Endothelial cell of umbilical vein (primary cell): ENCODE data around the gene ARHGAP22. TPM values are rescaled to one million over a fixed set of nuclear protein-coding genes. Genes with fewer than 3 reads are reported as not detected.

ENCODE experiments used
- BruUV-seq: library from RNA; stranded (reverse); fragments of 400-500 nt; replicated peaks from 2 replicates; lab custom pipeline; 2021; lab: Mats Ljungman, UMichigan
- CTCF ChIA-PET: fragments of 300-600, 350-600 bp; sonication (Branson Sonifier 250); formaldehyde crosslinking; loops from one replicate; lab custom pipeline; 2021; ENCODE audit warnings: antibody characterized with exemption, inconsistent platforms; lab: Charles Lee
- POLR2A ChIA-PET: fragments of 300-600, 350-600 bp; sonication (Branson Sonifier 250); formaldehyde crosslinking; loops from one replicate; lab custom pipeline; 2021; ENCODE audit warnings: antibody characterized with exemption, inconsistent platforms; lab: Charles Lee
- DNase-seq: peaks from one replicate; pipeline ENCODE4 v3.0.0-alpha.2; 2011; ENCODE audit warnings: low read depth, low spot score
- FAIRE-seq: peaks from 2 replicates; lab custom pipeline; 2011; peaks lifted over from hg19 to GRCh38; lab: Jason Lieb, UNC
- H2AFZ ChIP-seq: 2 replicates; pipeline ENCODE4 v1.6.0; 2012; ENCODE audit warnings: low read depth, low read length, control low read depth, inconsistent platforms
- H3K27ac ChIP-seq: 2 replicates; pipeline ENCODE4 v1.5.1; 2011; ENCODE audit warnings: low read depth, mild to moderate bottlenecking, control low read depth, low read length, moderate library complexity; ENCODE audit not compliant: insufficient read depth
- H3K27me3 ChIP-seq, 2 experiments: 2 replicates each; pipeline versions ENCODE4 v1.6.0 to v1.6.1; 2011; ENCODE audit warnings: low read length in 2 of 2, mixed read lengths in 1 of 2; ENCODE audit not compliant: control insufficient read depth in 2 of 2, insufficient read depth in 2 of 2
- H3K36me3 ChIP-seq, 2 experiments: 2 replicates in 1 of 2; 3 replicates in 1 of 2; pipeline ENCODE4 v1.5.1; 2011; ENCODE audit warnings: low read length in 2 of 2, mild to moderate bottlenecking in 1 of 2, moderate library complexity in 1 of 2; ENCODE audit not compliant: control insufficient read depth in 2 of 2, insufficient read depth in 2 of 2; ENCODE audit errors: extremely low read depth in 1 of 2
- H3K4me1 ChIP-seq: 3 replicates; pipeline ENCODE4 v1.5.1; 2011; ENCODE audit warnings: mild to moderate bottlenecking, low read length; ENCODE audit not compliant: control insufficient read depth, insufficient read depth; ENCODE audit errors: extremely low read depth
- H3K4me2 ChIP-seq: 2 replicates; pipeline ENCODE4 v1.6.1; 2011; ENCODE audit warnings: low read length, control low read depth, mixed read lengths; ENCODE audit not compliant: insufficient read depth
- H3K4me3 ChIP-seq, 3 experiments: fragments of 200-600 bp in 1 of 3; sonication (generic), shearing (Covaris generic) in 1 of 3; replicated peaks in 1 of 3; 2 replicates each; pipeline ENCODE4 v1.5.1; 2011 to 2016; ENCODE audit warnings: control low read depth in 3 of 3, low read length in 3 of 3, mild to moderate bottlenecking in 2 of 3, inconsistent platforms in 1 of 3, low read depth in 1 of 3, moderate library complexity in 1 of 3; ENCODE audit not compliant: insufficient read depth in 1 of 3
- H3K79me2 ChIP-seq: 2 replicates; pipeline ENCODE4 v1.6.0; 2012; ENCODE audit warnings: low read length, inconsistent platforms; ENCODE audit not compliant: control insufficient read depth, insufficient read depth
- H3K9ac ChIP-seq: replicated peaks from 2 replicates; pipeline ENCODE3; 2011; ENCODE audit warnings: low read length, control low read depth; ENCODE audit not compliant: insufficient read depth; ENCODE audit errors: extremely low read depth
- H3K9me1 ChIP-seq: replicated peaks from 3 replicates; pipeline ENCODE4 v1.6.0; 2011; ENCODE audit warnings: mild to moderate bottlenecking, low read length; ENCODE audit not compliant: control insufficient read depth, insufficient read depth; ENCODE audit errors: extremely low read depth
- H3K9me3 ChIP-seq: replicated peaks from 2 replicates; pipeline ENCODE4 v1.5.1; 2012; ENCODE audit warnings: low read length, inconsistent platforms; ENCODE audit not compliant: control insufficient read depth, insufficient read depth
- H4K20me1 ChIP-seq: replicated peaks from 2 replicates; pipeline ENCODE3; 2011; ENCODE audit warnings: mild to moderate bottlenecking, low read length; ENCODE audit not compliant: control insufficient read depth, insufficient read depth; ENCODE audit errors: extremely low read depth
- EZH2 ChIP-seq: IDR thresholded peaks from 2 replicates; pipeline ENCODE4 v1.6.1; 2012; ENCODE audit warnings: borderline replicate concordance, low read depth, mild to moderate bottlenecking, moderate library complexity, low read length, inconsistent platforms; ENCODE audit not compliant: severe bottlenecking
- FOS ChIP-seq: IDR thresholded peaks from 2 replicates; pipeline ENCODE4 v1.6.1; 2011; ENCODE audit warnings: mild to moderate bottlenecking, low read length, moderate library complexity, borderline replicate concordance; ENCODE audit not compliant: insufficient read depth
- GATA2 ChIP-seq: IDR thresholded peaks from 2 replicates; pipeline ENCODE4 v1.7.0; 2011; ENCODE audit warnings: low read depth, mild to moderate bottlenecking, moderate library complexity, mixed read lengths, low read length; ENCODE audit not compliant: insufficient read length, insufficient read depth
- JUN ChIP-seq: IDR thresholded peaks from 2 replicates; pipeline ENCODE4 v1.6.1; 2011; ENCODE audit warnings: borderline replicate concordance, low read depth; ENCODE audit not compliant: insufficient read length, insufficient read depth
- MYC ChIP-seq: IDR thresholded peaks from one replicate; pipeline ENCODE4 v1.6.1; 2011; ENCODE audit warnings: mild to moderate bottlenecking, low read depth, low read length
- POLR2A ChIP-seq: IDR thresholded peaks from 2 replicates; pipeline ENCODE4 v1.6.1; 2012; ENCODE audit warnings: low read depth, mild to moderate bottlenecking, control low read depth, low read length
- POLR2AphosphoS5 ChIP-seq: IDR thresholded peaks from 2 replicates; pipeline ENCODE4 v1.6.1; 2012; ENCODE audit warnings: low read depth, mild to moderate bottlenecking, control low read depth, low read length, moderate library complexity; ENCODE audit not compliant: insufficient read depth
- dilution Hi-C: fragments of 300-500 bp; cut with MboI; formaldehyde crosslinking; loops from one replicate; pipeline ENCODE4 v1.15.0; 2019; ENCODE audit warnings: low sequenced_read_pairs; ENCODE audit not compliant: extremely low pct_ligation_motif_present
- intact Hi-C: fragments of 100-400 bp; cut with micrococcal nuclease; formaldehyde crosslinking; loops from one replicate; pipeline ENCODE4 v1.10.0; 2022
- polyA plus RNA-seq, 4 experiments: library from polyadenylated mRNA; depleted of rRNA in 3 of 4; stranded (reverse) in 3 of 4; unstranded in 1 of 4; fragments of >200 nt; gene quantifications; 2 replicates each; pipeline versions ENCODE4 v1.2.1 to v1.2.3, GENCODE V29; 2011 to 2012; ENCODE audit warnings: missing spikeins in 1 of 4
- total RNA-seq: library from RNA; stranded (reverse); gene quantifications from 2 replicates; pipeline ENCODE4 v1.2.3, GENCODE V29; 2021
- TF ChIP-seq, protein P1 (sequence below), 2 donors: IDR thresholded peaks; 1 replicate in 1 of 2; 2 replicates in 1 of 2; pipeline ENCODE4 v1.5.1; 2011; ENCODE audit warnings: low read length in 2 of 2, mild to moderate bottlenecking in 2 of 2, moderate library complexity in 2 of 2, control low read depth in 1 of 2, inconsistent platforms in 1 of 2, low read depth in 1 of 2; ENCODE audit not compliant: insufficient read depth in 1 of 2; ENCODE audit errors: extremely low read depth in 1 of 2
- TF ChIP-seq, protein P2 (sequence below): IDR thresholded peaks from 2 replicates; pipeline ENCODE4 v1.6.1; 2011; ENCODE audit not compliant: insufficient read depth, insufficient read length

The ARHGAP22 gene
- total and polyA plus RNA-seq, 2 donors (not counting 3 experiments of a cell fraction or from before 2014, with no cell fraction given), result 8.6 to 50.3 TPM

DNA sequence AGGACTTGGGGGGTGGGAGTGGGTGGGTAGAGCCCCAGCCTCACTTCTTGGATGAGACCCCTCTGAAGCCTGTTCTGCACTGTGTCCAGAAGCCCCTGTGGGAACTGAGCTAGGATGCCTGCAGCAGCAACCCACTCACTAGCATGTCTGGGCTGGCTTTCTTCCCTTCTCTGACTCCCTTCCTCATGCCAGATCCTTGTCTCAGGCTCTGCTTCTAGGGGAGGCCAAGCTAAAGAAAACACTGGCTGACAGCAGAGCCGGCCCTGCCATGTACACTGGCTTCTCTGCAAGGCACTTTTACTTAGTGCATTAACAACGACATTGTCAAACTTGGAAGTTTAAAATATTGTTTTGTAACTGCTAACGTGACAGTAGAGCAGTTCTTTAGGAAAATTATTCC is 50.2 kb downstream of the ARHGAP22 start:
- POLR2A ChIA-PET, result no interaction called here
- Histone ChIP-seq H3K9me3 (no peaks in the 10 kb centered on the region), H3K4me2 (no peak overlapping the region), H3K36me3 (peaks cover 3 to 12% of the 10 kb centered on the region in 2 experiments), H3K27me3 (no peaks in the 10 kb centered on the region), H3K27ac (no peak overlapping the region), H3K4me1 (peaks cover 33% of the 10 kb centered on the region), H3K79me2 (peaks cover 12% of the 10 kb centered on the region), H4K20me1 (no peaks in the 10 kb centered on the region), H3K9ac (no peak overlapping the region), H2AFZ (no peak overlapping the region), H3K9me1 (no peaks in the 10 kb centered on the region), H3K4me3 (no peak overlapping the region)
- dilution Hi-C loops, result no loop called here
- FAIRE-seq (no peak), DNase-seq (no peak)
- TF ChIP-seq JUN (no peak), EZH2 (no peak), POLR2AphosphoS5 (no peak), GATA2 (no peak), MYC (no peak), POLR2A (no peak), FOS (no peak)
- TF ChIP-seq, protein P1, sequence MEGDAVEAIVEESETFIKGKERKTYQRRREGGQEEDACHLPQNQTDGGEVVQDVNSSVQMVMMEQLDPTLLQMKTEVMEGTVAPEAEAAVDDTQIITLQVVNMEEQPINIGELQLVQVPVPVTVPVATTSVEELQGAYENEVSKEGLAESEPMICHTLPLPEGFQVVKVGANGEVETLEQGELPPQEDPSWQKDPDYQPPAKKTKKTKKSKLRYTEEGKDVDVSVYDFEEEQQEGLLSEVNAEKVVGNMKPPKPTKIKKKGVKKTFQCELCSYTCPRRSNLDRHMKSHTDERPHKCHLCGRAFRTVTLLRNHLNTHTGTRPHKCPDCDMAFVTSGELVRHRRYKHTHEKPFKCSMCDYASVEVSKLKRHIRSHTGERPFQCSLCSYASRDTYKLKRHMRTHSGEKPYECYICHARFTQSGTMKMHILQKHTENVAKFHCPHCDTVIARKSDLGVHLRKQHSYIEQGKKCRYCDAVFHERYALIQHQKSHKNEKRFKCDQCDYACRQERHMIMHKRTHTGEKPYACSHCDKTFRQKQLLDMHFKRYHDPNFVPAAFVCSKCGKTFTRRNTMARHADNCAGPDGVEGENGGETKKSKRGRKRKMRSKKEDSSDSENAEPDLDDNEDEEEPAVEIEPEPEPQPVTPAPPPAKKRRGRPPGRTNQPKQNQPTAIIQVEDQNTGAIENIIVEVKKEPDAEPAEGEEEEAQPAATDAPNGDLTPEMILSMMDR (IDR thresholded peaks at IDR 0.05; ENCODE audit: extremely low read depth in 1 of 2, insufficient read depth in 1 of 2, low read depth in 1 of 2, low read length in 2 of 2), result no peak
- TF ChIP-seq, protein P2, sequence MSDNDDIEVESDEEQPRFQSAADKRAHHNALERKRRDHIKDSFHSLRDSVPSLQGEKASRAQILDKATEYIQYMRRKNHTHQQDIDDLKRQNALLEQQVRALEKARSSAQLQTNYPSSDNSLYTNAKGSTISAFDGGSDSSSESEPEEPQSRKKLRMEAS, result no peak
- CTCF ChIA-PET, result interaction anchor here (1.2 to 16.9 kb wide), 3 partner anchors 60 to 192 kb away, joined by 3 to 445 read pairs (median 56); no protein-coding TSS in a partner anchor
- BruUV-seq, result no TSS peak
- intact Hi-C loops, result loop anchor here (10.0 kb wide), 1 partner anchor 960 kb away; no protein-coding TSS in a partner anchor
